ENCODE data around the gene AP2B1.

Gene AP2B1

GRCh38 chr17:35543856-35544255 is 43.3 kb upstream of the AP2B1 start:
- TF ChIP-seq CTCF (conservative IDR thresholded peaks at IDR 0.05; ENCODE audit: low read depth, low read length), result no peak
- H3K4me3 ChIP-seq (ENCODE audit: low read depth, low read length), result no peak overlapping the region
- DNase-seq (ENCODE audit: low read depth), result peak; percentile 41

GRCh38 chr17:35545150-35545549 is 42.0 kb upstream of the AP2B1 start:
- H3K4me3 ChIP-seq (ENCODE audit: low read depth, low read length), result no peak overlapping the region
- TF ChIP-seq CTCF (conservative IDR thresholded peaks at IDR 0.05; ENCODE audit: low read depth, low read length), result no peak
- no peak for DNase-seq (ENCODE audit: low read depth)

- H3K4me3 ChIP-seq (ENCODE audit: low read depth, low read length), result no peak overlapping the region
- no peak for DNase-seq (ENCODE audit: low read depth)
- no peak for TF ChIP-seq CTCF (conservative IDR thresholded peaks at IDR 0.05; ENCODE audit: low read depth, low read length)
These were observed 40.6 kb upstream of the AP2B1 start for GRCh38 chr17:35546487-35546886.

GRCh38 chr17:35548208-35548810 is 38.8 kb upstream of the AP2B1 start:
- no peak for TF ChIP-seq CTCF (conservative IDR thresholded peaks at IDR 0.05; ENCODE audit: low read depth, low read length)
- H3K4me3 ChIP-seq (ENCODE audit: low read depth, low read length), result no peak overlapping the region
- no peak for DNase-seq (ENCODE audit: low read depth)

GRCh38 chr17:35548978-35549377 is 38.1 kb upstream of the AP2B1 start:
- no peak for TF ChIP-seq CTCF (conservative IDR thresholded peaks at IDR 0.05; ENCODE audit: low read depth, low read length)
- DNase-seq (ENCODE audit: low read depth), result no peak
- H3K4me3 ChIP-seq (ENCODE audit: low read depth, low read length), result no peak overlapping the region

- no peak for DNase-seq (ENCODE audit: low read depth)
- no peak overlapping the region for H3K4me3 ChIP-seq (ENCODE audit: low read depth, low read length)
- no peak for TF ChIP-seq CTCF (conservative IDR thresholded peaks at IDR 0.05; ENCODE audit: low read depth, low read length)
These were observed 33.8 kb upstream of the AP2B1 start for GRCh38 chr17:35553310-35553709.

- no peak for DNase-seq (ENCODE audit: low read depth)
- no peak overlapping the region for H3K4me3 ChIP-seq (ENCODE audit: low read depth, low read length)
- TF ChIP-seq CTCF (conservative IDR thresholded peaks at IDR 0.05; ENCODE audit: low read depth, low read length), result no peak
These were observed 32.5 kb upstream of the AP2B1 start for GRCh38 chr17:35554668-35555067.

Measured in choroid plexus epithelial cell (primary cell).